Subcutaneous adipose tissue (tissue), 4 donors: Measurements from ENCODE around the gene ADGRE2. TPM values are rescaled to one million over a fixed set of nuclear protein-coding genes. Genes with fewer than 3 reads are reported as not detected.

ENCODE experiments used
- CTCF ChIP-seq: fragments of 450-650 bp; IDR thresholded peaks from one replicate; pipeline ENCODE4 v1.5.1; 2016; ENCODE audit warnings: low read depth, mild to moderate bottlenecking, control low read depth, antibody characterized with exemption, moderate library complexity
- total RNA-seq, 4 donors: library from RNA; depleted of rRNA; stranded (reverse); fragments of >200 nt; gene quantifications; one replicate each; pipeline ENCODE4 v1.1.0, GENCODE V29; 2016

The ADGRE2 gene
- total RNA-seq, 4 donors from 2014 or later, result 2.3 to 18.4 (median 4.1) TPM

GRCh38 chr19:14719162-14719561 is 59.2 kb downstream of the ADGRE2 start:
- TF ChIP-seq CTCF, result no peak

- no peak for TF ChIP-seq CTCF
Measured at GRCh38 chr19:14718522-14719116, 59.7 kb downstream of the ADGRE2 start.

GRCh38 chr19:14715841-14716240 is 62.5 kb downstream of the ADGRE2 start:
- TF ChIP-seq CTCF, result no peak

GRCh38 chr19:14704450-14704849 is 73.9 kb downstream of the ADGRE2 start:
- no peak for TF ChIP-seq CTCF

- no peak for TF ChIP-seq CTCF
Measured at GRCh38 chr19:14703833-14704232, 74.5 kb downstream of the ADGRE2 start.

GRCh38 chr19:14700711-14701375 is 77.5 kb downstream of the ADGRE2 start:
- no peak for TF ChIP-seq CTCF

- no peak for TF ChIP-seq CTCF
Measured at GRCh38 chr19:14699641-14700040, 78.7 kb downstream of the ADGRE2 start.
